ENCODE results near the gene C19orf81.

C19orf81 gene

DNA sequence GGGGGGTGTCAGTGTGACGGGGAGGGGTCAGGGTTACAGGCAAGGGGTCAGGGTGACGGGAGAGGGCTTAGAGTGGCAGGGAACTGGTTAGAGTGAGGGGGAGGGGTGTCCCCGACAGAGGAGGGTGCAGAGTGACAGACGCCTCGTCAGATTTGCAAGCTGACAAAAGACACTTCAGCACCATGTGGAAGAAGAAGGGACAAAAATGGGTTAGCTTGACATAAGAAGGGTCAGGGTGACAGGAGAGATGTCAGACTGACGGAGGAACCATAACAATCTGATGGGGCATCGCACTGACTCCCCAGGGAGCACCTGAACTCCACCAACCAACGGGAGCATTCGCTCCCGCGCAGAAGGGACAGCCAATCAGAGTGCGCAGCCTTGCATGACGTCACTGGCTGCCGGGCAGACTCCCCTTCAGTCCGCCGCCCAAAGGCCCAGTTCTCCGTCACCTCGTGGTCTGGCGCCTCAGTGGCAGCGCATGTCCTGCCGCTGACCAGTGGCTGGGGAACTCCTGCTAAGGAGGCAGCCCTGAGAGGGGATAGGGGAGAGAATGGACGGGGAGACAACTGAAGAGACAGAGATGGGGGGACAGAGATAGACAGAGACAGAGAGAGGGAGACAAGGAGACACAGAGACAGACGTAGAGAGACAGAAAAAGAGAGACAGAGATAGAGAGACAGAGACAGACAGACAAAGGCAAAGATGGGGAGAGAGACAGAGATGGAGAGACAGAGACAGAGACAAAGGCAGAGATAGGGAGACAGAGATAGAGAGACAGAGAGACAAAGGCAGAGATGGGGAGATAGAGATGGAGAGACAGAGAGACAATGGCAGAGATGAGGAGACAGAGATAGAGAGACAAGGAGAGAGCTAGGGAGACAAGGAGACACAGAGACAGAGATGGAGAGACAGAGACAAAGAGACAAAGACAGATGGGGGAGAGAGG, 30.2 kb downstream of the C19orf81 start:
- DNase-seq (ENCODE audit: low read depth in 2 of 2): peak; percentile 6 to 17

DNA sequence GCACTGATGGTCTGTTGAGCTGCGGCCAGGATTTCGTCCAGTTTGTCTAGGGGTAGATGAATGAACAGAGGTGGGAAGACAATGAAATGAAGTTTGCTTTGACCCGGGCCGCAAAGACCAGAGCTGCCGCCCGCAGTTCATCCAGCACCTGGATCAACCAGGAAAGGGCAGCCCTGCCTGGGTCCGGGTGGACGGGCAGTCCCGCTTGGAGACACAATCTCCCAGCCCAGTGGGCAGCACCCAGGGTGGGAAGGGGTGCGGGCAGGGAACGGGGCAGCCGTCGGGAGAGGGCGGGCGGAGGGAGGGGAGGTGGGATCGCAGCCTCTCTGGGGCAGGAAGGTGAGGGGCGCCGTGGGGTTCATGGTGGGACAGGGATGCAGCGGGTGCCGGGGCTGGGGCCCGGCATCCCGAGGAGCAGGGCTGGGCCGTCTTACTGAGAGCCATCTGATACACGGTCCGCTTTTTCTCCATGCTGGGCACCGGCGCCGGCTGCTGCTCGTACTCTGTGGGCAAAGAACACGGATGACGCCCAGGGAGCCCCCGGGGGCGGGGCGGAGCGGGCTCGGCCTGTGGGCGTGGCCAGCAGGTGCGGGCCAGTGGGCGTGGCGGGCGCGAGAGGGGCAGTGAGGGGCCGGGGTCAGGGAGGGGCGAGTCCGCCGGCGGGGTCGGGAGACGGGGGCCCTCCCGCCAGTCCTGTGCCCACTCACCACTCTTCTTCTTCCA, 37.2 kb downstream of the C19orf81 start:
- no peak for DNase-seq (ENCODE audit: low read depth in 2 of 2)

DNA sequence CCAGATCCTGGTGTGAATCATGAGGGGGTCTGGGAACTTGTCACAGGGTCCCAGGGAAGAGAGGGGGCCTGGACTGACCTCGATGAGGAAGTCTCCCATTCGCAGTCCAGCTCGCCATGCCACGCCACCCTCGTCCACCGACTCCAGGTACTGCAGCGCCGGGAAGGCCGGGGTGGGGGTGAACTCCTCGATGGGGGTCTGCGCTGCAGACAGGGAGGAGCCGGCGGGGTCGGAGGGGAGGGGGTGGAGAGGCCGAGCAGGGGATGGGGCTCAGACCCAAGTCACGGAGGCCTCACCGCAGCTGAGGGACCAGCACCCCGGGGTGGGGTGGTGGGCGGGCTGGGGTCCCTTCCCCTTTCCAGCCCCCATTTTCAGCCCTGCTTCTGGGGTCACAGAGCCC, 39.5 kb downstream of the C19orf81 start:
- no peak for DNase-seq (ENCODE audit: low read depth in 2 of 2)

DNA sequence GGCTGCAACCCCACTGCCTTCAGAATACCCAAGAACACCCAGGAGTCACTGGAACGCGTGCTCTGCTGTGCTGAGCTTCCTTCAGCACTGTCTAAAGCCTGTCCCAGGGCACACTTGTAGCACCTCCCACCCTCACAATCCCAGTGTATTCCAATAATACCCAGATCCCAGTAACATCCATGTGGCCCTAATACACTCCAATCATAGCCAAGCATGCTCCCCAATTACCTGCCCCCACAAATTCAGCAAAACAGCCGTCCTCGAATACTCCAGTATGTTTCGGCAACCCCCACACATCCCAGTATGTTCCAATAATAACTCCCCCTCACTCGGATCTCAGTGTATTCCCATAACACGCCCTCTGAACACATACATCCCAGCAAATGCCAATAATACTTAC, 41.2 kb downstream of the C19orf81 start:
- DNase-seq (ENCODE audit: low read depth in 2 of 2): no peak

DNA sequence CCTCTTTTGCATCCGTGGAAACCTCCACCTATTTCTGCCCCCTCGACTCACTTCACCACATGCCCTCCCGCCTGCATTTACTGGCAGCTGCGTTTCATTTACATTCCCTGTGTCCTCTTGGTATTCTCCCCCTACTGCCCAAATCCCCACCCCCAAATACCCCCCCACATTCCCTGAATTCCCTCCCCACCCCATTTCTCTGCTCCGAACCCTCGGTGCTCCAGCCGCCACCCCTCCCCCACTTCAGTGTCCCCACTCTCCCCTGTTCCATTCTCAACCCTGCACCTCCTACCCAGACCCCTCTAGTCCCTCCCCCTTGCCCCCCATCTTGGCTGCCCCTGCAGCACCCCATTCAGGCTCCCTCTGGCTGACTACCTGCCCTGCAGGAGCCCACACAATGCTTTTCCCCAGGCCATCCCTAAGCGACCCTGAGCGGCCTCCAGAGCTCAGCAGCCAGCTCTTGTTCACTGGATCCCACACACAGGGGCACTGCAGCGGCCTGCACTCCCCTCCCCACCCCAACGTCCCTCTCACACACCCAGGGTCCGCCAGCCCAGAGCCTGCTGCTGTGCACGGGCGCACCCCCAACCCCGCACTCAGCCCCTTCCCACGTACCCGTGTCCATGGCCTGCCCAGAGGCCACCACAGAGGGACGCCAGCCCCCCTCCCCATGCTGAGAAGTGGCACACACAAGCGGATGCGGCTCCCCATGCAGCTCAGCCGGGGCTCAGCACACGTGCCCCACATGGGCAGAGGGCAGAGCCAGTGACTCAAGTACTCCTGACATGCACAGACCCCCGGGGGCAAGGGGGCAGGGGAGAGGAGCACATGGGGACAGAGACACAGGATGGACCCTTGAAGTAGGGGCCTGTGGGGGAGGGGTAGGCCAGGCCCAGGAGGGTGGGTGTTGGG, 44.1 kb downstream of the C19orf81 start:
- DNase-seq (ENCODE audit: low read depth in 2 of 2): no peak

DNA sequence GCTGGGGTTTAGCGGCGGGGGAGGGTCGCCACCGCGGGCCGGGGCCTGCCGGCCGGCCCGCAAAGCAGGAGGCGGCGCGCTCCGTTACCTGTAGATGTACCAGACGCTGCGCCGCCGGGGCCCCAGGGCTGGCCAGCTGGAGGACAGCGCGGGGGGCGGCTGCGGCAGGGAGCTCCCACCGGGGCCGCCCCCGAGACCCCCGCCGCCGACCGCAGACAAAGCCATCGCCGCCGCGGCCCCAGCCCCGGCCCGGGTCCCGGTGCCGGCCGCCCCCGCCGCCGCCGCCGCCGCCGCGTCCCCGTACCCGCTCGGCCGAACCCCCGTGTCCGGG, 45.5 kb downstream of the C19orf81 start:
- no peak for DNase-seq (ENCODE audit: low read depth in 2 of 2)

DNA sequence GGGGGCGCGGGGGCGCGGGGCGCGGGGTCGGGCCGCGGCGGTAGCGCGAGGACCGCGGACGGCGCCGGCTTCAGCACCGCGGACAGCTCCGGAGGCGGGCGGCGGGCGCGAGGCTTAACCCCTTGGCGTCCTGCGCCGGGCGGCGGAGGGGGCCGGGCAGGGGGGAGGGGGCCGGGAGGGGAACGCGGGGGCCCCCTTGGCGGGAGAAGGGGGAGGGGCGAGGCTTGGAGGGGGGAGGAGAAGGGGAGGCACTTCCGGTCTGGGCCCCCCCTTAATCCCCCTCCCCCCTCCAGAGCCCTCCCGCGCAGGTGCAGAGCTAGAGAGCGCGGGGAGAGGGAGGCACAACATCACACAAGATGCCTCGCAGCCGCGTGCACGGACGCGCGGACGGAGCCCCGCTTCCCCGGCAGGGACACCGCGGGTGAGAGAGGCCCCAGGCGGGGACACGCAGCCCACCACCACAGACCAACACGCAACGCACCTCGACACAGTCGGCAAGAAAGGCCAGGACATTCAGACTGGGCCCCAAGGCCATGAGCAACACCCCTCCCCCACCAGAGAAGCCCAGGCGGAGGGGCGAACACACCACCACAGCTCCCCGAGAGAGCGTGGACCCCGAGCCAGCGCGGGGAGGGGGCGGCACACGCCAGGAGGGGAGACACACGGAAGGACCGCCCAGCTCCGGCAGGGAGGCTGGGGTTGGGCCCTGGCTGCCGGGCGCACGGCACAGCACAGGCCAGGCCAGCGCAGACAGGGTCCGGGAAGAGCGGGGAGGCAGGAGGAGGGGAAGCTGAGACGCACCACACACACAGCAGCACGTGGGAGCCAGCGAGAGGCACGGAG, 46.2 kb downstream of the C19orf81 start:
- DNase-seq (ENCODE audit: low read depth in 2 of 2): no peak

DNA sequence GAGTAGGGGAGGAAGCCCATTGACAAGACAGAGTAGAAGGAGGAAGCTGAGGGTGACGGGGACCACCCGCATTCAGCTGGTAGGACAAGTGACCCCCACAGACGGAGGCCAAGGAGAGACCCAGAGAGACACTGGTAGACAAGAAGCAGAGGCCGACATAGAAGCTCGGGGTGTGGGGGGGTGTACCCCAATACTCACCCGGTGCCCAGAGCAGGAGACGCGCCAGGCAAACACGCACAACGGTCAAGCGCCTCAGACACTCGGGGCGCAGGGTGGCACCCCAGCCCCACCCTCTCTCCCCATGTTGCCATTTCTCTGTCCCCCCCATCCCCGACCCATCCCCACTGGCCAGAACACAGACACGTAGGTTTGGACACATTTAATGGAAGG, 46.8 kb downstream of the C19orf81 start:
- DNase-seq (ENCODE audit: low read depth in 2 of 2): no peak

DNA sequence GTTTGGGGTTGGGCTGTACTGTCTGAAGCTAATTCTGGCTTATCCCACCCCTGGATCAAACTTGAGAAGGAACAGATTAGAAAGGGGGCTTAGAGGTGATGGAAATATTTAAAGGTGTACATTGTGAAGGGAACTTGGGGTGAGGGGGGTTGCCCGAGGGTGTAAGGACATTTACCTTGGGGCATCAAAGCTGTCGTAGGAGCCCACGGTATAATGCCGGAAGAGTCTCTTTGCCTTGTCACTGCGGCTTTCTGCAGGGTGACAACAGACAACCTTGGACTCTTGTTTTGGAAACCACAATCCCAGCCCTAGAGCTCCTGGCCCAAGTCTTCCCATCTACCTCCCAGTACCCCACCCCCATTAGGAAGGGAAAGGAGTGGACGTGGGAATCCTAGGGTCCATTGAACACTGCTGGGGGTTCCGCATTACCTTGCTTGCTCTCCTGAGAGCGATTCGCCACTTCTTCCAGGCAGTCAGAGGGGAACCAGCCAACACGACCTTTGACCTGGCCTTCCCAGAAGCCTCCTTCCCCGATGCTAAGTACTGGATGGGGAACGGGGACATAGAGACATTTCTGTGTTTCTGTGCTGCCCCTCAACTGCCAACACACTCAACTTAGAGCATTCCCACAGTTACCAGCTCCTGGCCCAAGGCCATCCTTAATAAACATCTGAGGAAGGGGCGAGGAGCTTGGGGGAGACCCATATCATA, 48.3 kb downstream of the C19orf81 start:
- DNase-seq (ENCODE audit: low read depth in 2 of 2): no peak

DNA sequence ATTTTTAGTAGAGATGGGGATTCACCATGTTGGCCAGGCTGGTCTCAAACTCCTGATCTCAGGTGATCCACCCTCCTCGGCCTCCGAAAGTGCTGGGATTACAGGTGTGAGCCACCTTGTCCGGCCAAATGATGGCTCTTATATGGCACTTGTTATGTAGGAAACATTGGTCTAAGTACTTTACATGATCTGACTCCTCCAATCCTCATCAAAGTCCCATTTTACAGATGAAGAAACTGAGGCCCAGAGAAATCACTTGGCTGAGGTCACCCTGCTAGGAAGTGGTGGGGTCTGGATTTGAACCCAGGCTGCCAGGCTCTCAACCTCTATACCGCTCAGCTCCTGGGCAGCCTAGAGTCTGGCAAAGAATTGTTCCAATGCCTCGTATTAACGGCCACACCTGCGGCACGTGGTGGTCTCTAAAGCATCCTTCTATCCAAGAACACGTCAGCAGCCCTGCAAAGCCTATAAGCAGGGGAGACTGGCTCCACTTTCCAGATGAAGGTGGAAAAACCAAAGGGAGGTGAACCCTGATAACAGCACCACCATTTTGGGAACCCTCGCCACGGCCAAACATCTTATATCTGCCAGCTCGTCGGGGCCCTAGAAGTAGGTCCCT, 52.2 kb downstream of the C19orf81 start:
- no peak for DNase-seq (ENCODE audit: low read depth in 2 of 2)

DNA sequence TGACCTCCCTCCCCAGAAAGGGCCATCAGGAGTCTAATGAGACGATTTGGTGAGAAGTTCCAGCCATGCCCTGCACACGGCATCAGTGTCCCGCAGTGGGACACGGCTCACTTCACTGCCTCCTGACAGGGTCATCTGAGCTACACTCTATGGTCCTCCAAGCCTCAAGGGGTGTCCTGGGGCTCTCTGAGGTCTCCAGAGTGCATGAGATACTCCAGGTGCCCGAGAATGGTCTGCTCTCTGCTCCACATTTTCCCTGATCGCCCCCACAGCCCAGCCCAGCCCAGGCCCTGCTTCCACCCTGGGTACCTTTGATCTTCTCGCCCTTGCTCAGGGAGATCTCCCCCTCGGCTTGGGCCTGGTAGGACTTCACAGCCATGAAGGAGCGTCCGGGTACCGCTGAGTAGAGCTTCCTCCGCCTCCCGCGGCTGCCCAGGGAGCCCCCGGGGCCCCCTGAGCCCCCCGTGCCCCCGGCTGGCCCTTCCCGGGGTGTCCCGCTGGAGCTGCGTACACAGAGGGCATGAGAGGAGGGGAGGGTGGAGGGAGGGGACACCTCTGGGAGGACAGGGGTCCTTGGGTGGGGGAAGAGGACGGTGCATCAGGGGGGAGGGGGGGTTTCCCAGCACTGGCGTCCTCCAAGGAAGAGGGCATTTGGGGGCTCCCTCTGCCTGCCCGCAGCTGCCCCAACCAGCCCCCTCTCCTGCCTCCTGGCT, 53.1 kb downstream of the C19orf81 start:
- DNase-seq (ENCODE audit: low read depth in 2 of 2): no peak

DNA sequence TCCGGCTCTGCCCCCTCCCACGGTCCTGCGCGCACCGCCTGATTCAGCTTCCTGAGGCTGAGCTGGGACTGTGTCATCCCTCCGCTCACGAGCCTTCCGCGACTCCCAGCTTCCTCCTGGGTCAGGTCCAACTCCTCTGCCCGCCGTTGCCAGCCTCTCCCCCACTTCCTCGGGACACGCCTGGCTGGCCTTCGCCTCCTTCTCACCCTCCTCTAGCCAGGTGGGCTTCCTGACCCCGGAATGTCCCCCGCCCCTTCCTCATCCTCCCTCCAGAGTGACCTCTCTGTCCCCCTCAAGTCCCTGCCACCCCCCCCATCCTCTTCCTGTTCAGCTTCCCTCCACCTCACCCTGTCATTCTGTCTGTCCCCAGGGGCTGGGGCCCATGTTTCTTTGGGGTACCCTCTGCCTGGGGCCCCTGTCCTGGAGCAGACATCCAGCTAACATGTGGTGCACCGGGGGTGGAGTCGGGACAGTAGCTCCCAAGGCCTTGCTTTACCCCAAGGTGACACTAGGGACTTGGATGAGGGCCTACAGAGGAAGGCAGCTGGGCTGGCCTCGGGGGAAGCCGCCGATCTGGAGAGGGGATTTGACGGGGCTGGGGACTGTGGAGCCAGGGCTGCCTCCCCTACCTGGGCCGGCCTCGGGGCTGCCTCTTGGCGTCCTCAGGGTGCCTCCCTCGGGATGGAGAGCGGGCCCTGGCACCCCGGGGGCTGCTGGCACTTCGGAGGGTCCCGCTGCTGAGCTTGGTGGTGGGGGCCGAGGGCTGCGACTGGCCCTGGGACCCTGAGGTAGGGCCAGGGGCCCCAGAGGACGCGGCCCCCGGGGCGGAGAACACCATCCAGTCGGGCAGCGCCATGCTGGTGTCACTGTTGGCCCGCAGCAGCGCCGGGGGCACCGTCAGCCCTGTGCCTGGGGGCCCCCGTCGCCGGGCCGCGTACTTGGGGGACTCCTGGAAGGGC, 53.9 kb downstream of the C19orf81 start:
- DNase-seq (ENCODE audit: low read depth in 2 of 2): no peak

DNA sequence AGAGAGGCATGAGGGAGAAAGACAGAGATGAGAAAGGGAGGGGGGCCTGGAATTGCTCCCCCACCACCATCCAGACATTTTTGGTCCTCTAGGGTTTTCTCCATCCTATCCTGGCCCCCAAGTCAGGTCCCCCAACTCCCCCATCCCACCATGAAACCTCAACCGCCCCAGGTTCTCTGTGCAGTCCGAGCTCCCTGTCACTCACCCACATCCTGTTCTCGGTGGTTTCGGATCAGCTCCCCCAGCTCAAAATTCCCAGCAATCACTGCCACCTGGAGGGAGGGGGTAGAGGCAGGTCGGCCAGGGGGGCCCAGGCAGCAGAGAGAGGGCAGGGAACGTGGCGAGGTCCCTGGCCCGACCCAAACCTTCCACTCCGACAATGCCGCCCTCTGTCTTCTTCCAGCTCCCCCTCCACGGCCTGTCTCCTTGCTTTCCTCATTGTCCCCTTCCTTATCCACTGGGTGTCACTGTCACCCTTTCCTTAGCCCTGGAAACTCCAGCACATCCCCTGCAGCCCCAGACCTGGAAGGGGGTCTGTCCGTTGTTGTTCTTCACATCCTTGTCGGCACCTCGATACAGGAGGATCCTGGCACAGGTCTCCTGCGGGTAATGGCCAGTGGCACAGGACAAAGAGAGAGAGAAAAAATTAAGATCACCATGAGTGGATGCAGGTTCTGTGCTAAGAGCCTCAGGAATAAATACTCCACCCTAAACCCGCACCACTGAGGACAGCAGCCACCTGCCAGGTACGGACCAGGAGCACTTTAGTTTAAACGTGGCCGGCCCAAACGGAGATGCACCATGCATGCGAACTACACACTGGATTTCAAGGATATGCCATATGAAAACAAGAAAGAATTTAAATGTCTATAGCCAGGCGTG, 54.9 kb downstream of the C19orf81 start:
- DNase-seq (ENCODE audit: low read depth in 2 of 2): no peak

DNA sequence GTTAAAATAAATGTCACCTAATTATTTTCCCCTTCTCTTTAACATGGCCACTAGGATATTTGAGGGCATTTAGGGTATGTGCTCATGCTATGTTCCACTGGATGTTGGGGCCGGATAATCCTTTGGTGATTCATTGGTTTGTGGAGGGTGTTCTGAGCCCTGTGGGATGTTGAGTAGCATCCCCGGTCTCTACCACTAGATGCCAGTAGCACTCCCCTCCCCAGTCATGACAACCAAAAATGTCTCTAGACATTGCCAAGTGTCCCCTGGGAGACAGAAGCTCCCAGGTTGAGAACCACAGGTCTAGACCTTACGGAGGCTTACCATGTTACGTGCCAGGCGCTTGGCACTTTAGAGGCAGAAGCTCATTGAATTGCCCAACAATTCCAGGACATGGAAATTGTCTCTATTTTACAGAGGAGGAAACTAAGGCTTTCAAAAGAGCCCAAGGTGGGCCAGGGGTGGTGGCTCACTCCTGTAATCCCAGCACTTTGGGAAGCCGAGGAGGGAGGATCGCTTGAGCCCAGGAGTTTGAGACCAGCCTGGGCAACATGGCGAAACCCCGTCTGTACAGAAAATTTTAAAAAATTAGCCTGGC, 56.3 kb downstream of the C19orf81 start:
- DNase-seq (ENCODE audit: low read depth in 2 of 2): peak; percentile 28 to 43

DNA sequence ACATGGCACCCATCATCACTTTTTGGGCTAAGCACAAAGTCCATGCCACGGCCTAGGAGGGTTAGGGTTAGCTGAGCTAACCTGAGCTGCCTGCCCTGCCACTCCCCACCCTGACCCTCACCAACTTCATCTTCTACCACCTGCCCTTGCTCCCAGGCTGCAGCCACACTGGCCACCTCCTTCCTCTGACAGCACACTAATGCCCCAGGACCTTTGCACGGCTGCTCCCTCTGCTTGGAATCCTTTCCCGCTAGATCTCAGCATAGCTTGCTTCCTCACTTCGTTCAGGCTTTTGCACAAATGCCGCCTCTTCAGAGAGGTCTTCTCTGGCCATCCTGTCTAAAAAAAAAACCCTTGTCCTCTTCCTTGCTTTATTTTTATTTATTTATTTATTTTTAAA, 57.1 kb downstream of the C19orf81 start:
- no peak for DNase-seq (ENCODE audit: low read depth in 2 of 2)

DNA sequence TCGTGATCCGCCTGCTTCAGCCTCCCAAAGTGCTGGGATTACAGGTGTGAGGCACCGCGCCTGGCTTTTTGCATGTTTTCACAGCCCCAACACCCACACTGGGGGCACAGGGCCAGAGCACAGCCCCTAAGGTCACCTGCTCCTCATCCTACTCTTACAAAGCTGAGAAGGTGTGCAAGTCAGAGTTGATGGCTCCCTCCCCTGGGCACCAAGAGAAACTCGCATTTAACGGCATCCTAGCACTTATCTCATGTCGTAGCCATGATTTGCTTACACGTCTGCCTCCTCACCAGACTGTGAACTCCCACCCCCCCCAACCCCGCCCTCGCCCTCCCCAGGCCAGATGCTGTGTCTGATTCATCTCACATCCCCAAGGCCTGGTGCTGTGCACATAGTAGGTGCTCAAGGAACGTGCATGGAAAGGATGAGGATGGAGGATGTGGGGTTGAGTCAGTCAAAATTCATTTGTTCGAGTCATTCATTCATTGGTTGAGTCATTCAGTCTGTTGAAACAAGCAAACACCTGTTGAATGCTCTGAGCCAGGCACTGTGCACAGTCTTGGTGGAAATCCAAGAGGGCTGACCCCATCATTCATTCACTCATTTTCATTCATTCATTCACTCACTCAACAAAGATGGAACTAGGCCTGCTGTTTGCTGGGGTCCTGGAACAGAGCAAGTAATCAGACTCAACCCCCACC, 59.1 kb downstream of the C19orf81 start:
- no peak for DNase-seq (ENCODE audit: low read depth in 2 of 2)
